ENCODE results near the gene WNT11. TPM values are rescaled to one million over a fixed set of nuclear protein-coding genes. Genes with fewer than 3 reads are reported as not detected.

Gene WNT11
- total RNA-seq, result 0.21 and 0.34 TPM in 2 replicates

GRCh38 chr11:76206327-76207081 lies at the start of gene WNT11:
WNT11 (minus strand) TSS chr11:76206502; CDS start chr11:76206407, 95 bp downstream.

Other genes with a start within 250 kb of the WNT11 start
- 45.6 and 58.4 TPM in 2 replicates for gene THAP12, start 174.6 kb upstream of the WNT11 start, total RNA-seq
- under 0.01 and 0.57 TPM in 2 replicates for gene GVQW3, start 174.8 kb upstream of the WNT11 start, total RNA-seq
- gene EMSY, start 238.5 kb upstream of the WNT11 start, total RNA-seq, result 5.8 and 9.1 TPM in 2 replicates